ENCODE results near the gene AMPH.
"Not testable (repeated sequence)": the region's sequence is repeated elsewhere in the genome, so short reads cannot be mapped to it uniquely, and the experiment has no call there.

AMPH gene

DNA sequence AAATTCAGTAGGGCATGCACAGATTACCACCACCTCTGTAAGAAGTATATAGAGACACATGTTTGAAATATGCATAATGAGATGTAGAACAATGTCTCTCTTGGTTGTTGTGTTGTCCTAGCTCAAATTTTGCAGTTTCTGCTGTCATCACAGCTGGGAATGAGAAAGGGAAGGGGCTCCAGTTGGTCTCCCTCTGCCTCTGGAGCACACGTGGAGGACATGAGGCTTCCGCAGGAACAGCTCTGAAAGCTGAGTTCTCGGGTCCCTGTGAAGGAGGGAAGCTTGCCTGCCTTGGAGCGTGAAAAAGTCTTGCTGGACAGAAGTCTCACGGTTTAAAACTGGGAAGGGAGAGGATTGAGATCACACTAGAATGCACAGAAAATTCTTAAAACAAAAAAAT lies 289.0 kb downstream of the AMPH start:
- not testable (repeated sequence) for DNase-seq

DNA sequence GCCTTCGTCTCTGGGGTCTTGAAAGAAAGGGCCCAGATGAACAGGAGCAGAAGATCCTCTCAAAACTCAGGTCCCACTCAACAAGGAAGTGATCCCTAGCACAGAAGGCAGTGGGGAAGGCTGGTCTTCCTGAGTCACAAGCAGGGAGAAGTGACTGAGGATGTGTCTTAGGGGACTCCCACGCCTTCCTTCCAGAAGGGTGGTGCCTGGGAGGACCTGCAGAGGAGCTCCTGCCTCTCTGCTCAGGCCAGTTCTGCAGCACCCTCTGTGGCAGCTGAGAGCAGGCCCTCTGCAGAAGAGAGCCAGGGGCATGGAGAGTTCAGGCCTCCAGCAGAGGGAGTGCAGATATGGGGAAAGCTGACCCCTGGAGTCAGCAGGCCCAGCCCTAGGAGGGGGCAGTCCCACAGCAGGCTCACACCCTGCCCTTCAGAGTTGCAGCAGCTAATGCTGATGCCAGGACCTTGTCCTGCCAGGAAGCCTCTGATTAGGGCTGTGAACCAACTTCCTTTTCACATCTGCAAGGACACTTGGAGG lies 289.9 kb downstream of the AMPH start:
- DNase-seq = not testable (repeated sequence)

- no peak for DNase-seq
Measured at GRCh38 chr7:38339953-38340819, 291.0 kb downstream of the AMPH start.

GRCh38 chr7:38336148-38336515 lies 295.0 kb downstream of the AMPH start:
- DNase-seq = not testable (repeated sequence)

DNA sequence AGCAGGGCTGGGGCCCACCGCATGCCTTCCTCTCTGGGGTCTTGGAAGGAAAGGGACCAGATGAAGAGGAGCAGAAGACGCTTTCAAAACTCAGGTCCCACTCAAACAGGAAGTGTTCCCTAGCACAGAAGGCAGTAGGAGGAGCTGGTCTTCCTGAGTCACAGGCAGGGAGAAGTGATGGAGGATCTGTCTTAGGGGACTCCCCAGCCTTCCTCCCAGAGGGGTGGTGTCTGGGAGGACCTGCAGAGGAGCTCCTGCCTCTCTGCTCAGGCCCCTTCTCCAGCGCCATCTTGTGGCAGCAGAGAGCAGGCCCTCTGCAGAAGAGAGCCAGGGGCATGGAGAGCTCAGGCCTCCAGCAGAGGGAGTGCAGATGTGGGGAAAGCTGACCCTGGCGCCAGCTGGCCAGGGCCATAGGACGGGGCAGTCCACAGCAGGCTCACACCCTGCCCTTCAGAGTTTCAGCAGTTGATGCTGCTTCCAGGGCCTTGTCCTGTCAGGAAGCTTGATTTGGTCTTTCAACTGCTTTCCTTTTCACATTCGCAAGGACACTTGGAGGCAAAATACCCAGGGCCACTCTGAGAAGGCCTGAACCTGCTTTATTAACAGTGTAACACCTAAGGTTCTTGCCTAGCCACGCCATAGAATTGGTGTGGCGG lies 295.6 kb downstream of the AMPH start:
- DNase-seq = peak; percentile 83

- no peak for DNase-seq
Measured at GRCh38 chr7:38335128-38335491, 296.1 kb downstream of the AMPH start.

- no peak for DNase-seq
Measured at GRCh38 chr7:38334163-38334562, 297.0 kb downstream of the AMPH start.
